HepG2 (cell line): ENCODE data around the gene DSCAML1. TPM values are rescaled to one million over a fixed set of nuclear protein-coding genes. Genes with fewer than 3 reads are reported as not detected.
A peak's percentile ranks its signal among the peaks of the same experiment; 100 is the strongest.

Source experiments
- CTCF ChIP-seq: sonication (generic); formaldehyde crosslinking; IDR thresholded peaks from 2 replicates; pipeline ENCODE4 v1.5.0; 2020; ENCODE audit warnings: mild to moderate bottlenecking, missing genetic modification reagents, moderate library complexity
- GMEB1 ChIP-seq: sonication (generic); formaldehyde crosslinking; IDR thresholded peaks from 2 replicates; pipeline ENCODE4 v1.5.1; 2020; ENCODE audit warnings: missing genetic modification reagents, mild to moderate bottlenecking, borderline replicate concordance
- IRF9 ChIP-seq: sonication (generic); formaldehyde crosslinking; IDR thresholded peaks from 2 replicates; pipeline ENCODE4 v1.8.0; 2022; ENCODE audit warnings: missing genetic modification reagents, mild to moderate bottlenecking, borderline replicate concordance
- MTA1 ChIP-seq: sonication (generic); formaldehyde crosslinking; IDR thresholded peaks from 2 replicates; pipeline ENCODE4 v1.4.0; 2020; ENCODE audit warnings: missing genetic modification reagents, mild to moderate bottlenecking, borderline replicate concordance
- MTA3 ChIP-seq: sonication (generic); formaldehyde crosslinking; IDR thresholded peaks from 2 replicates; pipeline ENCODE4 v1.4.0; 2020; ENCODE audit warnings: missing genetic modification reagents
- PAXIP1 ChIP-seq: sonication (generic); formaldehyde crosslinking; conservative IDR thresholded peaks from 2 replicates; pipeline ENCODE4 v1.4.0; 2020; ENCODE audit warnings: mild to moderate bottlenecking, missing genetic modification reagents, moderate library complexity
- SMARCC2 ChIP-seq: fragments of 450-650 bp; IDR thresholded peaks from 2 replicates; pipeline ENCODE4 v1.6.1; 2017; ENCODE audit warnings: antibody characterized with exemption, mild to moderate bottlenecking
- TAF1 ChIP-seq: sonication (generic); formaldehyde crosslinking; IDR thresholded peaks from 2 replicates; pipeline ENCODE4 v1.4.0; 2020; ENCODE audit warnings: missing genetic modification reagents
- TBX2 ChIP-seq: sonication (generic); formaldehyde crosslinking; IDR thresholded peaks from 2 replicates; pipeline ENCODE4 v1.5.0; 2020; ENCODE audit warnings: missing genetic modification reagents, mild to moderate bottlenecking, borderline replicate concordance
- UBTF ChIP-seq: sonication (generic); formaldehyde crosslinking; IDR thresholded peaks from 2 replicates; pipeline ENCODE4 v1.4.0; 2020; ENCODE audit warnings: mild to moderate bottlenecking, missing genetic modification reagents
- ZBTB3 ChIP-seq: sonication (generic); formaldehyde crosslinking; IDR thresholded peaks from 2 replicates; pipeline ENCODE4 v1.4.0; 2020; ENCODE audit warnings: low read depth, mild to moderate bottlenecking, moderate library complexity, missing genetic modification reagents, borderline replicate concordance
- ZFP1 ChIP-seq: IDR thresholded peaks from 2 replicates; pipeline ENCODE4 v1.6.1; 2016
- ZNF207 ChIP-seq: fragments of 450-650 bp; IDR thresholded peaks from 2 replicates; pipeline ENCODE4 v1.6.1; 2016; ENCODE audit warnings: antibody characterized with exemption, borderline replicate concordance
- ZNF331 ChIP-seq: sonication (generic); formaldehyde crosslinking; IDR thresholded peaks from 2 replicates; pipeline ENCODE4 v1.4.0; 2020; ENCODE audit warnings: missing genetic modification reagents
- ZNF430 ChIP-seq: sonication (generic); formaldehyde crosslinking; IDR thresholded peaks from 2 replicates; pipeline ENCODE4 v1.9.0; 2021; ENCODE audit warnings: mild to moderate bottlenecking, missing genetic modification reagents
- ZNF792 ChIP-seq: IDR thresholded peaks from 2 replicates; pipeline ENCODE4 v1.6.1; 2016
- ZNF800 ChIP-seq: sonication (generic); formaldehyde crosslinking; IDR thresholded peaks from 2 replicates; pipeline ENCODE4 v1.4.0; 2020; ENCODE audit warnings: missing genetic modification reagents
- polyA plus RNA-seq, 8 experiments: library from polyadenylated mRNA; depleted of rRNA in 3 of 8; stranded (reverse) in 7 of 8; unstranded in 1 of 8; fragments of >200 nt; fragmentation: Illumina TruSeq in 4 of 8; extraction: Trizol in 4 of 8; gene quantifications; 2 replicates each; pipeline versions ENCODE4 v1.2.1 to v1.2.3, GENCODE V29; 2011 to 2016; ENCODE audit warnings: low read depth in 4 of 8, missing spikeins in 1 of 8, mixed read lengths in 1 of 8; ENCODE audit not compliant: insufficient read depth in 1 of 8
- total RNA-seq, 5 experiments: library from RNA; depleted of rRNA; stranded (reverse); fragments of >200 nt; fragmentation: Illumina TruSeq; extraction: Trizol; gene quantifications; 2 replicates each; pipeline ENCODE4 v1.2.3, GENCODE V29; 2016; ENCODE audit warnings: low read depth in 1 of 5

The DSCAML1 gene
- total and polyA plus RNA-seq, 2 of the 13 experiments (the other 11 are each of a cell fraction or from before 2014, with no cell fraction given): 0.29 to 0.40 TPM

- no peak for TF ChIP-seq ZNF331
- TF ChIP-seq ZNF207: no peak
- TF ChIP-seq UBTF (CRISPR knock-in tag): peak; percentile 76
- no peak for TF ChIP-seq ZNF430 (CRISPR knock-in tag)
- no peak for TF ChIP-seq SMARCC2
- TF ChIP-seq ZNF792 (CRISPR knock-in tag): no peak
- 0 out of 2 replicates have a peak, but pooled peaks have one; percentile 20 for TF ChIP-seq IRF9 (CRISPR knock-in tag)
- TF ChIP-seq PAXIP1 (CRISPR knock-in tag): peak; percentile 40
- TF ChIP-seq ZFP1 (CRISPR knock-in tag): no peak
- no peak for TF ChIP-seq GMEB1 (CRISPR knock-in tag)
- TF ChIP-seq ZNF800 (CRISPR knock-in tag): peak; percentile 56; the same call in 1 of the 2 replicates
- TF ChIP-seq TAF1 (CRISPR knock-in tag): no peak
- TF ChIP-seq ZBTB3 (CRISPR knock-in tag): no peak
- no peak for TF ChIP-seq MTA1 (CRISPR knock-in tag)
- TF ChIP-seq MTA3 (CRISPR knock-in tag): no peak
- no peak for TF ChIP-seq CTCF (CRISPR knock-in tag)
- no peak for TF ChIP-seq TBX2 (CRISPR knock-in tag)
Measured at GRCh38 chr11:117816151-117816741, 19.2 kb upstream of the DSCAML1 start (continued).
